Skeletal muscle tissue (tissue), 4 donors: ENCODE data around the gene ROGDI. TPM values are rescaled to one million over a fixed set of nuclear protein-coding genes. Genes with fewer than 3 reads are reported as not detected.

Experiments
- H3K27ac ChIP-seq: one replicate; pipeline ENCODE4 v1.7.0; 2013; ENCODE audit warnings: mild to moderate bottlenecking, low read depth, low read length, inconsistent platforms
- H3K27me3 ChIP-seq, 3 donors: one replicate each; pipeline ENCODE4 v1.7.0; 2013; ENCODE audit warnings: low read length in 3 of 3; ENCODE audit not compliant: control insufficient read depth in 3 of 3, insufficient read depth in 3 of 3
- H3K36me3 ChIP-seq, 3 donors: one replicate each; pipeline ENCODE4 v1.7.0; 2013; ENCODE audit warnings: low read length in 3 of 3; ENCODE audit not compliant: control insufficient read depth in 3 of 3, insufficient read depth in 3 of 3
- H3K4me1 ChIP-seq, 3 donors: one replicate each; pipeline ENCODE4 v1.7.0; 2013; ENCODE audit warnings: low read length in 3 of 3, mild to moderate bottlenecking in 3 of 3; ENCODE audit not compliant: control insufficient read depth in 3 of 3, insufficient read depth in 3 of 3
- H3K4me3 ChIP-seq, 3 donors: one replicate each; pipeline ENCODE4 v1.7.0; 2013; ENCODE audit warnings: low read length in 3 of 3
- H3K9ac ChIP-seq, 3 donors: one replicate each; pipeline ENCODE4 v1.7.0; 2013; ENCODE audit warnings: low read length in 3 of 3, mild to moderate bottlenecking in 3 of 3, moderate library complexity in 2 of 3, low read depth in 1 of 3
- H3K9me3 ChIP-seq, 3 donors: one replicate each; pipeline ENCODE4 v1.7.0; 2013; ENCODE audit warnings: low read length in 3 of 3; ENCODE audit not compliant: control insufficient read depth in 3 of 3
- total RNA-seq: library from RNA; depleted of rRNA; stranded (reverse); fragments of >200 nt; gene quantifications from one replicate; pipeline ENCODE4 v1.2.3, GENCODE V29; 2014
- donor health status: Osteomylitis.

Gene ROGDI
- total RNA-seq, 1 donor from 2014 or later: 13.0 TPM

DNA sequence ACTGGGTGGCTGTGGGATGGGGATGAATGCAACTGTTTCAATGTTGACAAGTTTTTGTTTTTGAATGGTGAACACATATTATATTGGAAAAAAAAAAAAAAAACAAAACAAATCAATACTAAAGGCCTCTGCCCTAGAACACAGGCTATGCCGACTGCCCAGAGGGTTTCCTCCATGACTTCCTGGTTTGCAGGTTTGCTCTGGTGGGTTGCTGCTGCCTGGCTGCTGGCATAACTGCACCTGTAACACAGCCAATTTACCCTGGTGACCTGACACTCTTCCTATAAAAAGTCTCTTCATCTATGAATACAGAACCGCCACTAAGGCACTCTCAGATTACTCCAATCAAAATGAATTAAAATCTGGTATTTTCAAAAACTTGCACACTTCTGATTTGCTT is 34.3 kb upstream of the ROGDI start:
- peaks cover 28 to 71% (median 59%) of the 10 kb centered on the region in 3 donors for H3K36me3 ChIP-seq
- no peak overlapping the region for H3K27ac ChIP-seq
- peaks cover 19 to 37% (median 32%) of the 10 kb centered on the region in 3 donors for H3K4me1 ChIP-seq

DNA sequence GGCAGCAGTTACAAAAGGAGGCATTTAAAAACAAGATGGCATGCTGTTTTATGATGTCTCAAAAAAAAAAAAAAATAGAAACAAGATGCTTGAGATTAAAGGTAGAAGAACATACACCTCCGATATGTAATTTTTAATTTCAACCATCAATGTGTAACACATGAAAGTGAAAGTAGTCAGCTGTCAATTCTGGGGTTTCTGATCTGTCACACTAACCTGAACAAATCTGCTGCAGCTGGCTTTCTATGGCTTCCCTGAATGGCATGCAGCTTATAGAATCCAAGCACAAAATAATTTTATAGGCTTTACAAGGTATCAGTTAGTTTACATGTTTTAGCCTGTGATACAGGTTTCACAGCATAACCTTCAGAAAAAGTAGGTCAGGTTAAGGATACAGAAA is 31.2 kb upstream of the ROGDI start:
- Histone ChIP-seq H3K9me3 (no peaks in the 10 kb centered on the region), H3K4me1 (peaks cover 36 to 57% (median 52%) of the 10 kb centered on the region in 3 donors), H3K4me3 (no peak overlapping the region), H3K27me3 (no peaks in the 10 kb centered on the region), H3K9ac (no peak overlapping the region), H3K36me3 (peaks cover 32 to 65% (median 59%) of the 10 kb centered on the region in 3 donors), H3K27ac (no peak overlapping the region)

More for the DNA sequence above, 34.3 kb upstream of the ROGDI start:
- Histone ChIP-seq H3K4me3 (no peak overlapping the region), H3K9me3 (no peaks in the 10 kb centered on the region), H3K27me3 (no peaks in the 10 kb centered on the region), H3K9ac (peak overlapping the region in 1 of 3 donors; percentile 10)

DNA sequence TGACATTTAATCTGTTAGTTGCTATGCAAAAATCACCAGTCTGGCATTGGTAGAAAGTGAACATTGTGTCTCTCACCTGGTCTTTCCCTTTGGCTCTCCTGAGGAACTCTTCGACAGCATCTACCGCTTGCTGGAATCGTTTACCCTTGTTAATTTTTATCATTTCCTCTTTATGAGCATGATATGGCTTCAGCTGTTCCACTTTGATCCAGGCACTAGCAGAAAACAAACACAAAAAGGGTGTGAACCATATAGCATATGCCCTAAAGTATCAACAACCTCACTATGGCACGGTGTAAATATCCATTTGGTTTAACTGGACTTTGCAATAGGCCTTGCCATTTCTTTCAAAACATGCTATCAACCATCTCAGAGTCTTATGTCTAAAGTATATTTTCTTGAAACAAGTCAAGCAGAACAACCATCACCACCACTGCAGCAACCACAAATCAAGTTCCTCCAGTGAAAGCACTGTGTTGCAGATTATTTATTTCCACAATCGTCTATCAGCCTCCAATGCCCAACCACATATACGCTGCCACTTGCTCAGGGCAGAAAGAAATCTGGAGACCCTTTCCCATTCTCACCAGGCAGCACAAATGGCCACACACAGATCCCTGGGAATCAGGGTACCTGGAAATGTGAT is 30.4 kb upstream of the ROGDI start:
- H3K36me3 ChIP-seq: peaks cover 29 to 63% (median 56%) of the 10 kb centered on the region in 3 donors
- H3K27ac ChIP-seq: no peak overlapping the region
- H3K4me1 ChIP-seq: peaks cover 40 to 62% (median 58%) of the 10 kb centered on the region in 3 donors
- no peak overlapping the region for H3K9ac ChIP-seq
- H3K27me3 ChIP-seq: no peaks in the 10 kb centered on the region
- no peaks in the 10 kb centered on the region for H3K9me3 ChIP-seq
- no peak overlapping the region for H3K4me3 ChIP-seq

DNA sequence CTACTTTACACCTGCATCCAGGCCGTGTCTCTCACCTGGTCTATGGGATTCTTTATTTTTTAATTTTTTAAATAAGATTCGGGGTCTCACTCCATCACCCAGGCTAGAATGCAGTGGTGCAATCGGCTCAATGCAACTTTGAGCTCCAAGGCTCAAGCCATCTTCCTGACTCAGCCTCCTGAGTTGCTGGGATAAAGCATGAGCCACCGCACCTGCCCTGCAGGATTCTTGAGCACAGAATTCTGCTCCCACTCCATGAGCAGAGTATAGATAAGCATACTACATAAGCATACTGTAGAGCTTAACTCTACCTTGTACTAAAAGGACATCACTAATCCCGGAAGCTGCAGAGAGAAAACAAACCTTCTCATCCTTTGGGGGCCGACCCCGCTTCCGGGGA is 29.2 kb upstream of the ROGDI start:
- H3K27ac ChIP-seq: no peak overlapping the region
- no peaks in the 10 kb centered on the region for H3K9me3 ChIP-seq
- no peak overlapping the region for H3K4me3 ChIP-seq
- H3K36me3 ChIP-seq: peaks cover 32 to 70% (median 56%) of the 10 kb centered on the region in 3 donors
- H3K4me1 ChIP-seq: peaks cover 40 to 63% (median 60%) of the 10 kb centered on the region in 3 donors
- no peak overlapping the region for H3K9ac ChIP-seq
- no peaks in the 10 kb centered on the region for H3K27me3 ChIP-seq

DNA sequence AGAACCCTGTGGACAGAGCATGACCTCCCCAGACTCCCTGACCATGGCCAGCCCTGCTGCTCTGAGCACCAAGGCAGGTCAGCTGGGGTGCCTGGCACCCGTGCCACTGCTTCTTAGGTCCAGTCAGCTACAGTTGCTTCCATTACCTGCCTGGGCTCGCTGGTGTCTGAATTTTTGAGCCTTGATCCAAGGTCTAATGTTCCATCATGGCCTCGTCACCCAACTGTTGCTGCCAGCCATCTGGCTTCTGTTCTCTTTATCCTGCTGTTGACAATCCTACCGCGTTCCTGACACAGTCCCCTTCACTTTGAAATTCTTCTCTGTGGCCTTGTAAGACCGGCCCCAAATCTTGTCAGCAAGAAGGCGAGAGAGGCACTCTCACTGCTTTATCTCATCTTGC is 28.0 kb upstream of the ROGDI start:
- Histone ChIP-seq H3K9ac (peak overlapping the region in 2 of 3 donors; percentile 38 to 74), H3K4me1 (peaks cover 45 to 68% (median 66%) of the 10 kb centered on the region in 3 donors), H3K36me3 (peaks cover 36 to 66% (median 56%) of the 10 kb centered on the region in 3 donors), H3K27me3 (no peaks in the 10 kb centered on the region), H3K9me3 (no peaks in the 10 kb centered on the region), H3K27ac (peak overlapping the region; percentile 71), H3K4me3 (no peak overlapping the region)

DNA sequence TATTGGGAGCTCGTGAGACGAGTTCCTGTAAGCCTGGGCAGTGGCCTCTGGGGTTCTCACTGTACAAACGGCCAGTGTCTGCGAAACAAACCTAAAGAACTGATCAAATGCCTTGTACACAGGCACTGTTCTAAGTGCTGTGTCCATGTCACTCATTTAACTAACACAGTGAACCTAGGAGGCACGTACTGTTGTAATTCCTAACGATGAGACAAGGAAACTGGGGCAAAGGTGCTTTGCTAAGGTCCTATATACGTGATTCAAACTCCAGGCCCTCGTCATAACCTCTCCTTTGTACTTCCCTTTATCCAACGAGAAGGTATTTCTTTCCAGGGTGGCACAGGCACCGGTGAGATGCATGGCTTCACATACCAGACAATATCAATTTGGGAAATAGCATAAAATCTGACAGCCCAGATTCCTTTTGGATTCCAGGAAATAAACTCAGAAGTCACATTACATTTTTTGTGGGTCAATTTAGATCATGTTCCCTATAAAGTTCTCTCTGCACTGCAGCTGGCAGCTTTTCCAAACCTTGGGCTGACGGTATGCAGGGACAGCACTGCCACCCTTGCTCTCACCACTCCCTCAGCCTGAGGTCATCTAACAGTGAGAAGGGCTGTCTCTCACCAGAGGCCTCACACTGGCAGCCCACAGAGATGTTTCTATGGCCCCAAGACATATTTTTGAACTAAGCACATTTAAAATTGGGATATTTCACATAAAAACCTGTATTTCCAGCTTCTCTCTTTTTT is 26.3 kb upstream of the ROGDI start:
- H3K9ac ChIP-seq: peak overlapping the region in 2 of 3 donors; percentile 58 to 59
- H3K27ac ChIP-seq: peak overlapping the region; percentile 32
- H3K4me1 ChIP-seq: peaks cover 51 to 75% (median 68%) of the 10 kb centered on the region in 3 donors
- peaks cover 44 to 65% (median 60%) of the 10 kb centered on the region in 3 donors for H3K36me3 ChIP-seq
- no peak overlapping the region for H3K4me3 ChIP-seq
- H3K9me3 ChIP-seq: no peaks in the 10 kb centered on the region
- H3K27me3 ChIP-seq: no peaks in the 10 kb centered on the region

DNA sequence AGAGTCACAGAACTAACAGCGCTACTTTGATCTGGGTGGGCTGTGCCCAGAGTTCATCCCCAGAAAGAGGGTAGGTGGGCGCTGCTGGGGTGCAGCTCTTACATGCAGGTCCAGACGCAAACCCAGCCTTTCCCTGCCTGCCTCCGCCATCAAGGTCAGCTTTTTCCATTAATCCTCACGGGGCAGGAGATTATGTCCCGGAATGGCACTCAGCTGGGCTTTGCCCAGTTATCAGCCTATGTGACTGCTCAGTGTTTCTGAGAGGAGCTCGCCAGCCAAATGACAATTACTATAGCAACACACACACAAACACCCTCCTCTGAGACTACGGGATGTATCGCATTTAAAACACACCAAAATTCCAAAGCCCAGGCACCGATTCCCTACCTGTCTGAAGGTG is 24.5 kb upstream of the ROGDI start:
- Histone ChIP-seq H3K4me3 (peak overlapping the region in 2 of 3 donors; percentile 1 to 9), H3K27me3 (no peaks in the 10 kb centered on the region), H3K4me1 (peaks cover 46 to 65% (median 60%) of the 10 kb centered on the region in 3 donors), H3K9me3 (no peaks in the 10 kb centered on the region), H3K9ac (peak overlapping the region in 2 of 3 donors; percentile 23 to 51), H3K36me3 (peaks cover 48 to 64% (median 61%) of the 10 kb centered on the region in 3 donors), H3K27ac (no peak overlapping the region)

DNA sequence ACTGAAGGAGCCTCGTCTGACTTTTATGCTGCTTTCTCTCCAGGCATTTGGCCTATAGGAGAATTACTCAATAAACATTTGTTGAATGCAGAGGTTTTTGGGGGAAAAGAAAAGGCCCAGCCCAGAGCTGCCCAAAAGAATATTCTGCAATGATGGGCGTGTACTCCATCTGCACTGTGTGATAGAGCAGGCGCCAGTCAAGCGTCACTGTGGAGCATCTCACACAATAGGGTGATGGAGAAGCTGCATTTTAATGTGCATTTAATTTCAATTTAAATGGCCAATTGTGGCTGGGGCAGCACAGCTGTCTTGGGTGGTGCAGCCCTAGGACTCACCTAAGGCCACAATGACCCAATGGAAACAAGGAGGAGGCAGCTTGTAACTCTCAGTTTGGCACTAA is 24.1 kb upstream of the ROGDI start:
- Histone ChIP-seq H3K9me3 (no peaks in the 10 kb centered on the region), H3K27ac (no peak overlapping the region), H3K4me1 (peaks cover 46 to 64% (median 60%) of the 10 kb centered on the region in 3 donors), H3K36me3 (peaks cover 48 to 64% (median 61%) of the 10 kb centered on the region in 3 donors), H3K27me3 (no peaks in the 10 kb centered on the region), H3K9ac (peak overlapping the region in 1 of 3 donors; percentile 51), H3K4me3 (peak overlapping the region in 1 of 3 donors; percentile 1)

DNA sequence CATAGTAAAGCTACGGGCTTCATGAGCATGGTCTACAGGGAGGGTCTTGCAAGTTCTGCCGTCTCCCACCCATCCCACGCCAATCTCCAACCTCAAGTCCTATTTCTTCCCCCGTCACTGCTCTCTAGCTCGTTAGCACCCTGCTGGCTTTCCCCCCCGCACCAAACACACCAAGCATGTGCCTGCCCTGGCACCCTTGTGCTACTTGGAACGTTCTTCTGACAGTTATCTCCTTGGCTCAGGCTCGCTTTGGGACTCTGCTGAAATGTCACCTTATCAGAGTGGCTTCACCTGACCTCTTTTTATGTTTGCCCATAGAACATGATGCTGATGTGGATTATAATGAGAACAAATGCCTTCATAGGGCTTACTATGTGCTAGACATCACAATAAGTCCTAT is 22.8 kb upstream of the ROGDI start:
- no peak overlapping the region for H3K4me3 ChIP-seq
- H3K27ac ChIP-seq: no peak overlapping the region

DNA sequence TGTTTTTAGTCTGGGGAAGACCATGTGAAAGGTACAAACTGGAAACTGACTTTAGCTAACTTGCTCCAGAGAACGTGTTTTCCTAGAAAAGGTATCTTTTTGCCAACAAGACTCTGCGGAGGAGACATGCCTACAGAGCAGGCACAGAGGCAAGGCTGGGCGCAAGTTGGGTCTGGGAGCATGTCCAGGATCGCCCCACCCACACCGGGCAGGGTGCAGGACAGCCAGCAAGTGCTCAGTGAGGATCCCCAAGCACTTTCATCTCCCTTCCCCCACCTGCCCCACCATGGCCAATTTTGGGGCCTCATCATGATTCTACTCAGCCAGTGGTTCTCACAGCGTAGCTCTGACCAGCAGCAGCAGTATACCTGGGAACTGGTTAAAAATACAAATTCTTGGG is 18.2 kb upstream of the ROGDI start:
- Histone ChIP-seq H3K27ac (no peak overlapping the region), H3K36me3 (peaks cover 56 to 66% (median 57%) of the 10 kb centered on the region in 3 donors), H3K4me1 (peaks cover 7 to 12% (median 10%) of the 10 kb centered on the region in 3 donors), H3K9ac (no peak overlapping the region), H3K27me3 (no peaks in the 10 kb centered on the region), H3K4me3 (no peak overlapping the region), H3K9me3 (no peaks in the 10 kb centered on the region)

More for the DNA sequence above, 22.8 kb upstream of the ROGDI start:
- Histone ChIP-seq H3K9ac (no peak overlapping the region), H3K4me1 (peaks cover 36 to 51% (median 47%) of the 10 kb centered on the region in 3 donors), H3K27me3 (no peaks in the 10 kb centered on the region), H3K36me3 (peaks cover 48 to 61% (median 60%) of the 10 kb centered on the region in 3 donors), H3K9me3 (no peaks in the 10 kb centered on the region)
